ENCODE results near the gene CD247. TPM values are rescaled to one million over a fixed set of nuclear protein-coding genes. Genes with fewer than 3 reads are reported as not detected.

Gene CD247
- total and polyA plus RNA-seq, 9 of the 15 experiments (the other 6 are each of a cell fraction or from before 2014, with no cell fraction given) = 0.08 to 0.42 (median 0.28) TPM; not detected in 5

- TF ChIP-seq UBTF (IDR thresholded peaks at IDR 0.05; ENCODE audit: borderline replicate concordance in 1 of 2, low read depth in 2 of 2, low read length in 2 of 2) (no peak), RNF219 (CRISPR knock-in tag; IDR thresholded peaks at IDR 0.05) (no peak), SREBF2 (CRISPR knock-in tag; IDR thresholded peaks at IDR 0.05) (no peak), CBX1 (IDR thresholded peaks at IDR 0.05; ENCODE audit: low read depth) (no peak), CBX8 (IDR thresholded peaks at IDR 0.05; ENCODE audit: borderline replicate concordance, extremely low read depth, low read depth, low read length, poor library complexity, severe bottlenecking) (no peak), HNRNPL (IDR thresholded peaks at IDR 0.05; ENCODE audit: low read depth, low read length) (no peak), RFX1 (IDR thresholded peaks at IDR 0.05) (no peak), XRCC4 (IDR thresholded peaks at IDR 0.05; ENCODE audit: extremely low read depth, insufficient read depth, insufficient read length) (no peak), ZBTB26 (CRISPR knock-in tag; IDR thresholded peaks at IDR 0.05) (no peak), SRSF9 (IDR thresholded peaks at IDR 0.05; ENCODE audit: borderline replicate concordance, low read depth, low read length) (no peak), ETV6 (IDR thresholded peaks at IDR 0.05; ENCODE audit: borderline replicate concordance in 1 of 2, low read depth in 2 of 2, low read length in 1 of 2) (no peak), ETV6 (CRISPR knock-in tag; IDR thresholded peaks at IDR 0.05; ENCODE audit: borderline replicate concordance) (no peak), E2F1 (CRISPR knock-in tag; IDR thresholded peaks at IDR 0.05) (no peak), MED1 (CRISPR knock-in tag; IDR thresholded peaks at IDR 0.05; ENCODE audit: borderline replicate concordance) (no peak), ZNF253 (CRISPR knock-in tag; conservative IDR thresholded peaks at IDR 0.05) (no peak), NBN (IDR thresholded peaks at IDR 0.05; ENCODE audit: low read depth) (peak; percentile 52; the same call in 1 of the 2 replicates), ZNF780A (CRISPR knock-in tag; IDR thresholded peaks at IDR 0.05) (no peak), RBM14 (IDR thresholded peaks at IDR 0.05; ENCODE audit: borderline replicate concordance, insufficient read depth, low read depth, low read length) (no peak), ZKSCAN8 (CRISPR knock-in tag; IDR thresholded peaks at IDR 0.05) (no peak), FOXK1 (CRISPR knock-in tag; IDR thresholded peaks at IDR 0.05; ENCODE audit: borderline replicate concordance) (no peak), TEAD4 (IDR thresholded peaks at IDR 0.05; ENCODE audit: low read length) (no peak), TEAD4 (CRISPR knock-in tag; IDR thresholded peaks at IDR 0.05; ENCODE audit: borderline replicate concordance) (no peak)
Observed at GRCh38 chr1:167447521-167448136, 70.7 kb downstream of the CD247 start (continued).
